Panc1 (cell line): ENCODE data around the gene CHTOP. TPM values are rescaled to one million over a fixed set of nuclear protein-coding genes. Genes with fewer than 3 reads are reported as not detected.
"Not testable (repeated sequence)": the region's sequence is repeated elsewhere in the genome, so short reads cannot be mapped to it uniquely, and the experiment has no call there.

Experiments used
- ATAC-seq: fragments of 200-7000 bp; cut with Tn5 transposase; 2 replicates; pipeline ENCODE4 v1.9.1; 2020; ENCODE audit warnings: mild to moderate bottlenecking, moderate library complexity
- BruUV-seq: library from RNA; stranded (reverse); fragments of 400-500 nt; replicated peaks from 2 replicates; lab custom pipeline; 2021; lab: Mats Ljungman, UMichigan
- CTCF ChIA-PET: fragments of 300-600 bp; sonication (Branson Sonifier 250); formaldehyde crosslinking; loops from one replicate; lab custom pipeline; 2022; ENCODE audit warnings: antibody characterized with exemption; lab: Charles Lee
- POLR2A ChIA-PET: fragments of 300-600 bp; sonication (Branson Sonifier 250); formaldehyde crosslinking; loops from one replicate; lab custom pipeline; 2022; ENCODE audit warnings: antibody characterized with exemption; lab: Charles Lee
- DNase-seq: peaks from one replicate; pipeline ENCODE4 v3.0.0-alpha.2; 2010; ENCODE audit warnings: low read depth, low spot score
- H3K27ac ChIP-seq: 2 replicates; pipeline ENCODE4 v1.5.1; 2011; ENCODE audit warnings: mild to moderate bottlenecking, low read length, inconsistent platforms
- H3K27me3 ChIP-seq: fragments of 200-500 bp; sonication (Bioruptor generic); 2 replicates; pipeline ENCODE4 v1.6.0; 2014; ENCODE audit warnings: low read length, inconsistent platforms; ENCODE audit not compliant: control insufficient read depth, insufficient read depth
- H3K36me3 ChIP-seq: fragments of 200-500 bp; sonication (Bioruptor generic); 2 replicates; pipeline ENCODE4 v1.5.1; 2014; ENCODE audit warnings: inconsistent platforms, mild to moderate bottlenecking, low read length, moderate library complexity; ENCODE audit not compliant: control insufficient read depth, insufficient read depth
- H3K4me1 ChIP-seq: 2 replicates; pipeline ENCODE4 v1.5.1; 2011; ENCODE audit warnings: inconsistent platforms, mild to moderate bottlenecking, low read length, moderate library complexity; ENCODE audit not compliant: control insufficient read depth, insufficient read depth
- H3K4me3 ChIP-seq, 2 experiments: 2 replicates each; pipeline ENCODE4 v1.5.1; 2011 to 2012; ENCODE audit warnings: low read depth in 2 of 2, low read length in 2 of 2, mild to moderate bottlenecking in 2 of 2, inconsistent platforms in 1 of 2, moderate library complexity in 1 of 2
- H3K9me3 ChIP-seq: fragments of 200-500 bp; sonication (Bioruptor generic); 2 replicates; pipeline ENCODE4 v1.5.1; 2014; ENCODE audit warnings: low read depth, mild to moderate bottlenecking, inconsistent platforms, low read length, moderate library complexity; ENCODE audit not compliant: control insufficient read depth, insufficient read depth
- CTCF ChIP-seq: fragments of 450-650 bp; IDR thresholded peaks from 2 replicates; pipeline ENCODE4 v1.5.1; 2017; ENCODE audit warnings: mild to moderate bottlenecking
- POLR2AphosphoS5 ChIP-seq: IDR thresholded peaks from 2 replicates; pipeline ENCODE4 v1.6.1; 2012; ENCODE audit warnings: mild to moderate bottlenecking, low read depth, low read length, moderate library complexity
- REST ChIP-seq, 2 experiments: IDR thresholded peaks; 2 replicates each; pipeline ENCODE4 v1.6.1; 2011 to 2012; ENCODE audit warnings: low read depth in 2 of 2, control low read depth in 1 of 2, low read length in 1 of 2, mild to moderate bottlenecking in 1 of 2, moderate library complexity in 1 of 2; ENCODE audit not compliant: insufficient read depth in 1 of 2
- SIN3A ChIP-seq: IDR thresholded peaks from 2 replicates; pipeline ENCODE4 v1.6.1; 2012; ENCODE audit warnings: low read depth, mild to moderate bottlenecking, low read length, moderate library complexity, borderline replicate concordance; ENCODE audit not compliant: insufficient read depth
- TCF7L2 ChIP-seq: IDR thresholded peaks from 2 replicates; pipeline ENCODE4 v1.6.1; 2011; ENCODE audit warnings: mild to moderate bottlenecking, low read depth, low read length, inconsistent platforms
- in situ Hi-C: cut with HindIII; loops from 2 replicates; pipeline ENCODE4 v1.10.0; 2016; ENCODE audit warnings: low sequenced_read_pairs, low pct_unique_long_range_greater_than_20kb
- intact Hi-C: fragments of 100-400 bp; cut with micrococcal nuclease; formaldehyde crosslinking; loops from one replicate; pipeline ENCODE4 v1.10.0; 2022; ENCODE audit not compliant: unreplicated experiment
- total RNA-seq: library from RNA; stranded (reverse); gene quantifications from one replicate; pipeline ENCODE4 v1.2.1, GENCODE V29; 2021; ENCODE audit not compliant: unreplicated experiment

The CHTOP gene
- total RNA-seq, 1 experiment from 2014 or later = 87.0 TPM

GRCh38 chr1:153638261-153638660 is 4.4 kb downstream of the CHTOP start:
- H3K27me3 ChIP-seq = no peaks in the 10 kb centered on the region
- BruUV-seq = TSS peak; percentile 38
- TF ChIP-seq SIN3A (no peak), REST (IDR thresholded peaks at IDR 0.05; ENCODE audit: insufficient read depth in 1 of 2, low read depth in 2 of 2, low read length in 1 of 2) (no peak), TCF7L2 (no peak), POLR2AphosphoS5 (no peak), CTCF (no peak)
- DNase-seq (no peak), ATAC-seq (no peak)
- intact Hi-C loops (no loop called here), in situ Hi-C loops (no loop called here)
- ChIA-PET POLR2A (interaction anchor here (0.7 kb wide), 2 partner anchors 72 to 159 kb away, joined by 3 read pairs; no protein-coding TSS in a partner anchor), CTCF (interaction anchor here (1.0 kb wide), 1 partner anchor 66 kb away, joined by 3 read pairs; no protein-coding TSS in a partner anchor)
- H3K36me3 ChIP-seq = peaks cover 48% of the 10 kb centered on the region
- H3K27ac ChIP-seq = no peak overlapping the region
- H3K4me1 ChIP-seq = peaks cover 7% of the 10 kb centered on the region; the same call in 1 of the 2 replicates
- no peak overlapping the region for H3K4me3 ChIP-seq
- no peaks in the 10 kb centered on the region for H3K9me3 ChIP-seq

- H3K36me3 ChIP-seq = peaks cover 56% of the 10 kb centered on the region
- intact Hi-C loops = no loop called here
- BruUV-seq = no TSS peak
- no peak for TF ChIP-seq POLR2AphosphoS5
- no peak for TF ChIP-seq SIN3A
- TF ChIP-seq TCF7L2 = no peak
- no peaks in the 10 kb centered on the region for H3K27me3 ChIP-seq
- ChIA-PET POLR2A (interaction anchor here (0.7 kb wide), 1 partner anchor 184 kb away, joined by 3 read pairs; no protein-coding TSS in a partner anchor), CTCF (no interaction called here)
- no peak overlapping the region for H3K27ac ChIP-seq
- H3K4me1 ChIP-seq = peaks cover 3% of the 10 kb centered on the region; the same call in 1 of the 2 replicates
- in situ Hi-C loops = no loop called here
- DNase-seq = no peak
- no peak for ATAC-seq
- H3K4me3 ChIP-seq = no peak overlapping the region
- no peaks in the 10 kb centered on the region for H3K9me3 ChIP-seq
Observed at GRCh38 chr1:153639280-153639679, 5.4 kb downstream of the CHTOP start.

GRCh38 chr1:153640213-153640612 is 6.3 kb downstream of the CHTOP start:
- CTCF ChIA-PET, DNase-seq, H3K27me3 ChIP-seq, ATAC-seq, BruUV-seq, H3K27ac ChIP-seq, intact Hi-C loops, H3K9me3 ChIP-seq, H3K4me3 ChIP-seq, in situ Hi-C loops, H3K4me1 ChIP-seq: not testable (repeated sequence)
- POLR2A ChIA-PET = interaction anchor here (0.7 kb wide), 2 partner anchors 142 to 337 kb away, joined by 4 read pairs; partner anchors contain the start of gene JTB
- peaks cover 65% of the 10 kb centered on the region for H3K36me3 ChIP-seq
